GM19397 (cell line): ENCODE results near the gene VCY1B.
"Not testable (repeated sequence)": the region's sequence is repeated elsewhere in the genome, so short reads cannot be mapped to it uniquely, and the experiment has no call there.

Experiments used
- ATAC-seq: cut with Tn5 transposase; IDR thresholded peaks from one replicate; pipeline ENCODE4 v1.9.1; 2021; ENCODE audit warnings: mild to moderate bottlenecking, moderate library complexity; ENCODE audit not compliant: unreplicated experiment

The VCY1B gene

DNA sequence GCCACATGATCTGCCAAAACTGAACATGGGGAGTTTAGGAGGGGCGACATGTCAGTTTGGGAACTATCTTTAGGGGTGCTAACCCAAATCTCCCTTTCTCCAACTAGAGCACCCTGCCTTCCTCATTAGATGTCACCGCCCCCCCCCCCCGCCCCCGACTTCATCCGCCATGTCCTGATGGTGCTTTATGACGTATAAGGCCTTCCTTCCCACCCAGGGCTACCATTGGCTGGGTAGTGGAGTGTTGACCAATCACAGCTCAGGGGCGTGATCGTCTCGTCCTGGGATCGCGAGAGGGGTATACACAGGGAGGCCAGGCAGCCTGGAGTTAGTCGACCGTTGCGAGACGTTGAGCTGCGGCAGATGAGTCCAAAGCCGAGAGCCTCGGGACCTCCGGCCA, at the start of gene VCY1B:
Gene VCY1B, plus strand, starts transcription at position 301 of the 400 bp plus-strand sequence. Its CDS starts 63 bp downstream, at position 364.
- ATAC-seq, result not testable (repeated sequence)

DNA sequence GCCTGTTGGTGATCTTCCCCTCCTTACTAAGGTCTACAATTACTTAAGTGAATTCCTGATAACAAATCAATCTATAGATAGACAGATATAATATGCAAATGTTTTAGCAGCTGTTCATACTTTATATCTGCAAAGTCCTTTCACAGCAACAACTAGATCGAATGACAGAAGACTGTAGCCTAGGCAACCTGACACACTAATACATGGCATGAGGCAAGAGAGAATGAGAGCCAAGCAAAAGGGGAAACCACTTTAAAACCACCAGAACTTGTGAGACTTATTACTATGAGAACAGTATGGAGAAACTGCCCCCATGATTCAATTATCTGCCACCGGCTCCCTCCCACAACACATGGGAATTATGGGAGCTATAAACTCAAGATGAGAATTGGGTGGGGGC, 44.1 kb upstream of the VCY1B start:
- ATAC-seq, result not testable (repeated sequence)

DNA sequence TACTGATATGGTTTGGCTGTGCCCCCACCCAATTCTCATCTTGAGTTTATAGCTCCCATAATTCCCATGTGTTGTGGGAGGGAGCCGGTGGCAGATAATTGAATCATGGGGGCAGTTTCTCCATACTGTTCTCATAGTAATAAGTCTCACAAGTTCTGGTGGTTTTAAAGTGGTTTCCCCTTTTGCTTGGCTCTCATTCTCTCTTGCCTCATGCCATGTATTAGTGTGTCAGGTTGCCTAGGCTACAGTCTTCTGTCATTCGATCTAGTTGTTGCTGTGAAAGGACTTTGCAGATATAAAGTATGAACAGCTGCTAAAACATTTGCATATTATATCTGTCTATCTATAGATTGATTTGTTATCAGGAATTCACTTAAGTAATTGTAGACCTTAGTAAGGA, 25.6 kb upstream of the VCY1B start:
- not testable (repeated sequence) for ATAC-seq

DNA sequence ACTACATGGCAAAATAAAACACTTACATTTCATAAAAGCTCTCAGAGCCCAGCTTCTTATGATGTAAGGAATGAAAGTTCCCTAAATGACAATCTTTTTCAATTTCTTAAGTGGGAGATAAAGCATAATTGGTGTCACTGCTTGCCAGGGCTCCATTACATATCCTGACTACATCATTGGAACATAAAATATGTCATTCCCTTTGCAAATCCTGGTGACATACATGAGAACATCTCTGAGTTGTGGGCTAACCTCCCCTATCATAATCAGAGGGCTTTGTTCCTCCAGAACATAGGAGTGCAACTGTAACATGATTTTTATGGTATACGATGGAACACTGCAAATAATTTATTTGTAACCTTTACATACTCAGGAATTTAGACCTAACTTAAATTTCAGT, 29.9 kb downstream of the VCY1B start:
- no peak for ATAC-seq
